Astrocyte (in vitro differentiated cells and primary cell): ENCODE results near the gene OVOL1.

Source experiments
- EZH2 ChIP-seq: IDR thresholded peaks from 2 replicates; pipeline ENCODE4 v1.6.1; 2012; ENCODE audit warnings: mild to moderate bottlenecking, low read length, inconsistent platforms; ENCODE audit not compliant: insufficient read depth
- TF ChIP-seq, protein P1 (sequence below): IDR thresholded peaks from 2 replicates; pipeline ENCODE4 v1.5.1; 2011; ENCODE audit warnings: low read depth, mild to moderate bottlenecking, inconsistent platforms, low read length, moderate library complexity; ENCODE audit not compliant: insufficient read depth

GRCh38 chr11:65739022-65739421 lies 47.8 kb upstream of the OVOL1 start:
- TF ChIP-seq, protein P1, sequence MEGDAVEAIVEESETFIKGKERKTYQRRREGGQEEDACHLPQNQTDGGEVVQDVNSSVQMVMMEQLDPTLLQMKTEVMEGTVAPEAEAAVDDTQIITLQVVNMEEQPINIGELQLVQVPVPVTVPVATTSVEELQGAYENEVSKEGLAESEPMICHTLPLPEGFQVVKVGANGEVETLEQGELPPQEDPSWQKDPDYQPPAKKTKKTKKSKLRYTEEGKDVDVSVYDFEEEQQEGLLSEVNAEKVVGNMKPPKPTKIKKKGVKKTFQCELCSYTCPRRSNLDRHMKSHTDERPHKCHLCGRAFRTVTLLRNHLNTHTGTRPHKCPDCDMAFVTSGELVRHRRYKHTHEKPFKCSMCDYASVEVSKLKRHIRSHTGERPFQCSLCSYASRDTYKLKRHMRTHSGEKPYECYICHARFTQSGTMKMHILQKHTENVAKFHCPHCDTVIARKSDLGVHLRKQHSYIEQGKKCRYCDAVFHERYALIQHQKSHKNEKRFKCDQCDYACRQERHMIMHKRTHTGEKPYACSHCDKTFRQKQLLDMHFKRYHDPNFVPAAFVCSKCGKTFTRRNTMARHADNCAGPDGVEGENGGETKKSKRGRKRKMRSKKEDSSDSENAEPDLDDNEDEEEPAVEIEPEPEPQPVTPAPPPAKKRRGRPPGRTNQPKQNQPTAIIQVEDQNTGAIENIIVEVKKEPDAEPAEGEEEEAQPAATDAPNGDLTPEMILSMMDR = no peak
- no peak for TF ChIP-seq EZH2
